IPS-15b (cell line): ENCODE measurements around the gene ZFP36.
"Not testable (repeated sequence)": the region's sequence is repeated elsewhere in the genome, so short reads cannot be mapped to it uniquely, and the experiment has no call there.

Experiments used
- H3K27me3 ChIP-seq: one replicate; pipeline ENCODE4 v1.6.1; 2013; ENCODE audit warnings: low read length; ENCODE audit not compliant: control insufficient read depth, insufficient read depth
- H3K36me3 ChIP-seq: one replicate; pipeline ENCODE4 v1.6.1; 2013; ENCODE audit warnings: low read length; ENCODE audit not compliant: control insufficient read depth, insufficient read depth
- H3K4me1 ChIP-seq: one replicate; pipeline ENCODE4 v1.6.1; 2013; ENCODE audit warnings: mild to moderate bottlenecking, low read length; ENCODE audit not compliant: control insufficient read depth, insufficient read depth
- H3K4me3 ChIP-seq: one replicate; pipeline ENCODE4 v1.5.1; 2013; ENCODE audit warnings: low read depth, low read length
- H3K9ac ChIP-seq: one replicate; pipeline ENCODE4 v1.6.1; 2013; ENCODE audit warnings: low read depth, mild to moderate bottlenecking, low read length
- H3K9me3 ChIP-seq: one replicate; pipeline ENCODE4 v1.6.1; 2013; ENCODE audit warnings: mild to moderate bottlenecking, low read length; ENCODE audit not compliant: control insufficient read depth, insufficient read depth

The ZFP36 gene

GRCh38 chr19:39449116-39449797 is 42.6 kb downstream of the ZFP36 start:
- H3K9ac ChIP-seq: no peak overlapping the region

GRCh38 chr19:39451257-39451656 is 44.6 kb downstream of the ZFP36 start:
- not testable (repeated sequence) for H3K9me3 ChIP-seq, H3K9ac ChIP-seq, H3K4me3 ChIP-seq, H3K4me1 ChIP-seq, H3K27me3 ChIP-seq
- peaks cover 22% of the 10 kb centered on the region for H3K36me3 ChIP-seq

More at GRCh38 chr19:39449116-39449797, 42.6 kb downstream of the ZFP36 start:
- Histone ChIP-seq H3K9me3 (no peaks in the 10 kb centered on the region), H3K27me3 (no peaks in the 10 kb centered on the region), H3K4me1 (no peaks in the 10 kb centered on the region), H3K4me3 (no peak overlapping the region), H3K36me3 (peaks cover 22% of the 10 kb centered on the region)
